Effector memory CD4-positive, alpha-beta T cell (primary cell): ENCODE measurements around the gene A3GALT2.

Experiments
- DNase-seq, 3 donors: peaks; one replicate each; pipeline ENCODE4 v3.0.0-alpha.2; 2020
- H3K27ac ChIP-seq: 2 replicates; pipeline ENCODE4 v1.7.0; 2013; ENCODE audit warnings: mild to moderate bottlenecking, low read length, moderate library complexity; ENCODE audit not compliant: insufficient read depth, poor library complexity, severe bottlenecking
- H3K27me3 ChIP-seq: replicated peaks from 2 replicates; pipeline ENCODE4 v1.7.0; 2013; ENCODE audit warnings: mild to moderate bottlenecking, low read length; ENCODE audit not compliant: insufficient read depth, control insufficient read depth, poor library complexity, severe bottlenecking
- H3K36me3 ChIP-seq: 2 replicates; pipeline ENCODE4 v1.7.0; 2013; ENCODE audit warnings: mild to moderate bottlenecking, low read length, moderate library complexity; ENCODE audit not compliant: control insufficient read depth, insufficient read depth
- H3K4me1 ChIP-seq: 2 replicates; pipeline ENCODE4 v1.7.0; 2013; ENCODE audit warnings: low read length, mild to moderate bottlenecking; ENCODE audit not compliant: control insufficient read depth, insufficient read depth, poor library complexity, severe bottlenecking
- H3K4me3 ChIP-seq: 2 replicates; pipeline ENCODE4 v1.7.0; 2013; ENCODE audit warnings: low read length, low read depth, mild to moderate bottlenecking; ENCODE audit not compliant: insufficient read depth, poor library complexity, severe bottlenecking
- H3K9me3 ChIP-seq: 2 replicates; pipeline ENCODE4 v1.7.0; 2013; ENCODE audit warnings: mild to moderate bottlenecking, low read length, moderate library complexity; ENCODE audit not compliant: control insufficient read depth

A3GALT2 gene

DNA sequence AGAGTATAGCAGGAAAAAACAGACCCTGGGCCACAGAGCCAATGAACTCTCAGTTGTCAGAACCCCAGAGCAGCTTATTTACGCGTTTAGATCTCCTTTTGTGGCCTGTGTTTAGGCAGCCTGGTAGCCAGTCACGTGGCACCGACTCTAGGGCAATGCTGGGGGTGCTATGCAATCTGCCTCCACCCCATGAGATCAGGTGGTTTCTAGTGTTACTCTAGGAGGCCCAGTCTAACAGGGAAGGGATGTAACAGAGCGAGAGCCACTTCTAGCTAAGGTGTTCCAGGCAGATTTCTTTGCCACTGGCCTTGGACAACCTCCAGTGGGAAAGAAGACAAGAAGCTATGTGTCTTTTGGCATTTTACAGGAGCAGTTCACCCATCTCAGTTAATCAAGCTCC is 12.0 kb upstream of the A3GALT2 start:
- DNase-seq, result no peak
- Histone ChIP-seq H3K27me3 (no peaks in the 10 kb centered on the region), H3K4me1 (no peaks in the 10 kb centered on the region), H3K27ac (no peak overlapping the region), H3K4me3 (no peak overlapping the region), H3K9me3 (no peaks in the 10 kb centered on the region), H3K36me3 (peaks cover 61% of the 10 kb centered on the region)

- H3K36me3 ChIP-seq, result peaks cover 66% of the 10 kb centered on the region
- H3K27me3 ChIP-seq, result no peaks in the 10 kb centered on the region
- no peak overlapping the region for H3K27ac ChIP-seq
- no peaks in the 10 kb centered on the region for H3K4me1 ChIP-seq
- H3K9me3 ChIP-seq, result no peaks in the 10 kb centered on the region
- no peak for DNase-seq
- H3K4me3 ChIP-seq, result no peak overlapping the region
Measured at GRCh38 chr1:33332357-33332789, 11.5 kb upstream of the A3GALT2 start.

- peaks cover 73% of the 10 kb centered on the region for H3K36me3 ChIP-seq
Measured at GRCh38 chr1:33331444-33332356, 10.8 kb upstream of the A3GALT2 start.

GRCh38 chr1:33330906-33331305 is 10.0 kb upstream of the A3GALT2 start:
- H3K4me1 ChIP-seq, result no peaks in the 10 kb centered on the region
- DNase-seq, result no peak
- no peak overlapping the region for H3K27ac ChIP-seq
- H3K36me3 ChIP-seq, result peaks cover 80% of the 10 kb centered on the region
- no peaks in the 10 kb centered on the region for H3K9me3 ChIP-seq
- no peak overlapping the region for H3K4me3 ChIP-seq
- no peaks in the 10 kb centered on the region for H3K27me3 ChIP-seq

More at GRCh38 chr1:33331444-33332356, 10.8 kb upstream of the A3GALT2 start:
- no peaks in the 10 kb centered on the region for H3K27me3 ChIP-seq
- H3K9me3 ChIP-seq, result no peaks in the 10 kb centered on the region
- H3K4me3 ChIP-seq, result no peak overlapping the region
- DNase-seq, result no peak
- H3K27ac ChIP-seq, result no peak overlapping the region
- no peaks in the 10 kb centered on the region for H3K4me1 ChIP-seq

GRCh38 chr1:33330361-33330890 is 9.5 kb upstream of the A3GALT2 start:
- Histone ChIP-seq H3K4me1 (no peaks in the 10 kb centered on the region), H3K27ac (no peak overlapping the region), H3K27me3 (no peaks in the 10 kb centered on the region), H3K4me3 (no peak overlapping the region), H3K36me3 (peaks cover 84% of the 10 kb centered on the region), H3K9me3 (no peaks in the 10 kb centered on the region)
- DNase-seq, result no peak

GRCh38 chr1:33329600-33330305 is 8.9 kb upstream of the A3GALT2 start:
- H3K27ac ChIP-seq, result no peak overlapping the region
- no peaks in the 10 kb centered on the region for H3K9me3 ChIP-seq
- H3K27me3 ChIP-seq, result no peaks in the 10 kb centered on the region
- H3K4me1 ChIP-seq, result no peaks in the 10 kb centered on the region
- DNase-seq, result no peak
- peaks cover 91% of the 10 kb centered on the region for H3K36me3 ChIP-seq
- no peak overlapping the region for H3K4me3 ChIP-seq

- Histone ChIP-seq H3K9me3 (no peaks in the 10 kb centered on the region), H3K36me3 (peaks cover 98% of the 10 kb centered on the region), H3K4me3 (no peak overlapping the region), H3K4me1 (no peaks in the 10 kb centered on the region), H3K27ac (no peak overlapping the region), H3K27me3 (no peaks in the 10 kb centered on the region)
- DNase-seq, result no peak
Measured at GRCh38 chr1:33328817-33329216, 7.9 kb upstream of the A3GALT2 start.

DNA sequence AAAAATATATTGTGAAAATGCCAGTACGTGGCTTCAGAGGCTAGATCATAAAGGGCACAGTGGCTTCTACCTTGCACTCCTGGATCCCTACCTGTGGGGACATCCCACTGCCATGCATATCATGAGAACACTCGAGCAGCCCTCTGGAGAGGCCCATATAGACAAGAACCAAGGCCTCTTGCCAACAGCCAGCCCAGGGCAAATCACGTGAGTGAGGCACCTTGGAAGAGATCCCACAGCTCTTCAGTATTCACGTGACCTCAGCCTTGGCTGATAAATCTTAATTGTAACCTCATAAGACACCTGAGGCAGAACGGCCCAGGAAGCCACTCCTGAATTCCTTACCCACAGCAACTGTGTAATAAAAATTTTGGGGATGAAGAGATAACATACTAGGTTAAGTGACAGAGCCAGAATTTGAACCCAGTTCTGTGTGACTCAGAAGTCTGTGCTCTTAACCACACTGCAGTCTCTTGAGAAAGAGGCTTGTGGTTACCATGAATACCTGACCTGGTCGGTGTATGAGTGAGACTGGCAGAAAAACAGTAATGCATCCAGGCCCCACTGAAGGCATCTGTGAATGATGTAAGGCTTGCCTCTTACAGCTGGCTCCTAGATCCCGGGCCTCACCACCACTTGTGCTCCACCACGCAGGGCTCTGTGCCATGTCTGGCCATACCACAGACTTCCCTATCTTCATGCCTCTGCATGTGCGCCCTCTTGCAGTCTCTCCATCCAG is 6.9 kb upstream of the A3GALT2 start:
- Histone ChIP-seq H3K4me1 (no peaks in the 10 kb centered on the region), H3K9me3 (no peaks in the 10 kb centered on the region), H3K27me3 (no peaks in the 10 kb centered on the region), H3K36me3 (peaks cover 97% of the 10 kb centered on the region), H3K4me3 (no peak overlapping the region), H3K27ac (no peak overlapping the region)
- DNase-seq, result no peak

DNA sequence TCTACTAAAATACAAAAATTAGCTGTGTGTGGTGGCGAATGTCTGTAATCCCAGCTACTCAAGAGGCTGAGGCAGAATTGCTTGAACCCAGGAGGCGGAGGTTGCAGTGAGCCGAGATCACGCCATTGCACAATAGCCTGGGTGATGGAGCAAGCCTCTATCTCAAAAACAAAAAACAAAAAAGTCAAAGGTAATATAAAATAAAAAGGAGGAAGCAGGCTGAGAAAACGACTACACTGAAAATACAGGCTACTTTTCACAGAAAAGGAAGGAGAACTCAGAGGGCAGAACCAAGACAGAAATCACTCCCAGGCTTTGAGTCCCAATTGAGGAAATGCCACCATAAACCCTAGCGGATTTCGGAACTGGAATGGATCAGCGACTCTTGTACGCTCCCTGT is 5.9 kb upstream of the A3GALT2 start:
- Histone ChIP-seq H3K4me3 (no peak overlapping the region), H3K27ac (no peak overlapping the region), H3K4me1 (no peaks in the 10 kb centered on the region), H3K36me3 (peaks cover 87% of the 10 kb centered on the region), H3K9me3 (no peaks in the 10 kb centered on the region), H3K27me3 (no peaks in the 10 kb centered on the region)
- DNase-seq, result no peak
